Left lung (tissue), 10 donors: ENCODE data around the gene TMEM106C. TPM values are rescaled to one million over a fixed set of nuclear protein-coding genes. Genes with fewer than 3 reads are reported as not detected.
A peak's percentile ranks its signal among the peaks of the same experiment; 100 is the strongest.

ENCODE experiments used
- ATAC-seq: fragments of 200-7000 bp; cut with Tn5 transposase; one replicate; pipeline ENCODE4 v1.9.1; 2020; ENCODE audit warnings: moderate library complexity
- DNase-seq, 4 donors: peaks; one replicate each; pipeline ENCODE4 v3.0.0-alpha.2; 2013 to 2020
- H3K27ac ChIP-seq, 2 donors: fragments of 200-600 bp; sonication (generic) in 1 of 2; one replicate each; pipeline versions ENCODE4 v1.5.0 to v1.8.0; 2020 to 2021
- H3K27me3 ChIP-seq, 2 donors: fragments of 200-600 bp; sonication (generic) in 1 of 2; one replicate each; pipeline versions ENCODE4 v1.5.0 to v1.8.0; 2020 to 2021
- H3K36me3 ChIP-seq, 2 donors: fragments of 200-600 bp; sonication (generic) in 1 of 2; one replicate each; pipeline versions ENCODE4 v1.5.0 to v1.8.0; 2020 to 2021
- H3K4me1 ChIP-seq, 2 donors: fragments of 200-600 bp; one replicate each; pipeline ENCODE4 v1.8.0; 2021
- H3K4me3 ChIP-seq, 2 donors: fragments of 200-600 bp; sonication (generic) in 1 of 2; one replicate each; pipeline versions ENCODE4 v1.5.0 to v1.8.0; 2020 to 2021; ENCODE audit warnings: mild to moderate bottlenecking in 1 of 2
- H3K9me3 ChIP-seq, 2 donors: fragments of 200-600 bp; sonication (generic) in 1 of 2; one replicate each; pipeline versions ENCODE4 v1.5.0 to v1.8.0; 2020 to 2021
- CTCF ChIP-seq, 2 donors: fragments of 200-600 bp; sonication (generic) in 1 of 2; IDR thresholded peaks; one replicate each; pipeline versions ENCODE4 v1.5.0 to v1.8.0; 2021; ENCODE audit warnings: antibody characterized with exemption in 2 of 2
- intact Hi-C, 2 donors: fragments of 100-400 bp; cut with DNase I; formaldehyde crosslinking; loops; one replicate each; pipeline versions ENCODE4 v1.11.2 to v1.14.2; 2022
- polyA plus RNA-seq, 6 donors: library from polyadenylated mRNA; unstranded; fragments of 120-200 nt; gene quantifications; one replicate each; pipeline ENCODE4 v1.2.1, GENCODE V29; 2013; ENCODE audit not compliant: insufficient read length in 6 of 6
- total RNA-seq, 2 donors: library from RNA; stranded (reverse); fragmentation: NEBNext Ultra II Directional; extraction: Animal tissue kit (Norgen Biotek cat#: 25700); gene quantifications; one replicate each; pipeline ENCODE4 v1.2.1, GENCODE V29; 2021
- donor health status: DM: no; HTN: yes; CAD: no.
- donor health status: DM: no; HTN: no; CAD: no.

Gene TMEM106C
- total and polyA plus RNA-seq, 8 donors: 43.1 to 99.3 (median 82.1) TPM

GRCh38 chr12:47927346-47927745 lies 36.0 kb upstream of the TMEM106C start:
- no peak overlapping the region for H3K4me3 ChIP-seq
- ATAC-seq: no peak
- no peak for DNase-seq
- no peaks in the 10 kb centered on the region for H3K9me3 ChIP-seq
- H3K27ac ChIP-seq: no peak overlapping the region
- intact Hi-C loops: no loop called here
- TF ChIP-seq CTCF (IDR thresholded peaks at IDR 0.05): no peak
- no peaks in the 10 kb centered on the region for H3K4me1 ChIP-seq
- no peaks in the 10 kb centered on the region for H3K36me3 ChIP-seq
- peaks cover 0 to 12% of the 10 kb centered on the region in 2 donors for H3K27me3 ChIP-seq

- DNase-seq (no peak), ATAC-seq (no peak)
- H3K27ac ChIP-seq: no peak overlapping the region
- no peak for TF ChIP-seq CTCF (IDR thresholded peaks at IDR 0.05)
- no peak overlapping the region for H3K4me3 ChIP-seq
- H3K27me3 ChIP-seq: no peaks in the 10 kb centered on the region
- no peaks in the 10 kb centered on the region for H3K9me3 ChIP-seq
- intact Hi-C loops: no loop called here
- no peaks in the 10 kb centered on the region for H3K4me1 ChIP-seq
- H3K36me3 ChIP-seq: no peaks in the 10 kb centered on the region
These were observed 32.8 kb upstream of the TMEM106C start for GRCh38 chr12:47930634-47931033.

- no peaks in the 10 kb centered on the region for H3K4me1 ChIP-seq
- H3K4me3 ChIP-seq: no peak overlapping the region
- H3K27me3 ChIP-seq: no peaks in the 10 kb centered on the region
- no peak for ATAC-seq
- no peak overlapping the region for H3K27ac ChIP-seq
- no peaks in the 10 kb centered on the region for H3K9me3 ChIP-seq
- no peak for DNase-seq
- intact Hi-C loops: no loop called here
- no peak for TF ChIP-seq CTCF (IDR thresholded peaks at IDR 0.05)
- H3K36me3 ChIP-seq: no peaks in the 10 kb centered on the region
These were observed 32.2 kb upstream of the TMEM106C start for GRCh38 chr12:47931187-47931586.

- no peaks in the 10 kb centered on the region for H3K9me3 ChIP-seq
- no peak overlapping the region for H3K27ac ChIP-seq
- peak; percentile 69 for ATAC-seq
- H3K4me1 ChIP-seq: no peaks in the 10 kb centered on the region
- H3K27me3 ChIP-seq: no peaks in the 10 kb centered on the region
- intact Hi-C loops: no loop called here
- DNase-seq: peak in 3 of 4 donors; percentile 52 to 85 (median 64)
- no peak for TF ChIP-seq CTCF (IDR thresholded peaks at IDR 0.05)
- H3K4me3 ChIP-seq: no peak overlapping the region
- H3K36me3 ChIP-seq: no peaks in the 10 kb centered on the region
These were observed 28.2 kb upstream of the TMEM106C start for GRCh38 chr12:47935184-47935583.

- DNase-seq (no peak), ATAC-seq (no peak)
- no peak overlapping the region for H3K27ac ChIP-seq
- no peaks in the 10 kb centered on the region for H3K4me1 ChIP-seq
- no peak for TF ChIP-seq CTCF (IDR thresholded peaks at IDR 0.05)
- peaks cover 5 to 24% of the 10 kb centered on the region in 2 donors for H3K27me3 ChIP-seq
- intact Hi-C loops: no loop called here
- no peaks in the 10 kb centered on the region for H3K9me3 ChIP-seq
- no peak overlapping the region for H3K4me3 ChIP-seq
- H3K36me3 ChIP-seq: no peaks in the 10 kb centered on the region
These were observed 25.3 kb upstream of the TMEM106C start for GRCh38 chr12:47938093-47938492.
